Upper lobe of left lung (tissue), 4 donors: ENCODE data around the gene SOX10.

Source experiments
- CTCF ChIP-seq, 6 experiments: fragments of 450-650 bp in 4 of 6; fragments of 200-600 bp in 2 of 6; sonication (generic) in 2 of 6; IDR thresholded peaks; one replicate each; pipeline ENCODE4 v1.5.1; 2016 to 2019; ENCODE audit warnings: antibody characterized with exemption in 6 of 6
- EP300 ChIP-seq, 4 donors: sonication (generic); formaldehyde crosslinking; IDR thresholded peaks; one replicate each; pipeline ENCODE4 v1.5.1; 2017; ENCODE audit warnings: antibody characterized with exemption in 4 of 4, control low read depth in 2 of 4
- POLR2A ChIP-seq, 4 donors: fragments of 450-650 bp; IDR thresholded peaks; one replicate each; pipeline ENCODE4 v1.5.1; 2016 to 2017; ENCODE audit warnings: antibody characterized with exemption in 4 of 4, mild to moderate bottlenecking in 2 of 4
- POLR2AphosphoS5 ChIP-seq, 2 donors: sonication (generic); formaldehyde crosslinking; IDR thresholded peaks; one replicate each; pipeline ENCODE4 v1.5.1; 2017; ENCODE audit warnings: antibody characterized with exemption in 2 of 2

GRCh38 chr22:38028344-38029130 is 44.2 kb upstream of the SOX10 start:
- TF ChIP-seq POLR2A (IDR thresholded peaks at IDR 0.05) (no peak), CTCF (IDR thresholded peaks at IDR 0.05) (no peak), EP300 (IDR thresholded peaks at IDR 0.05) (no peak), POLR2AphosphoS5 (IDR thresholded peaks at IDR 0.05) (no peak)
